Transverse colon (tissue), 4 donors: ENCODE data around the gene IDI2.

Source experiments
- CTCF ChIP-seq, 5 experiments: fragments of 200-600 bp in 3 of 5; fragments of 450-650 bp in 2 of 5; sonication (generic) in 3 of 5; IDR thresholded peaks; 1 replicate in 2 of 5; 2 replicates in 3 of 5; pipeline ENCODE4 v1.5.1; 2016 to 2017; ENCODE audit warnings: antibody characterized with exemption in 5 of 5, inconsistent platforms in 3 of 5, mild to moderate bottlenecking in 2 of 5, moderate library complexity in 1 of 5
- EP300 ChIP-seq: sonication (generic); formaldehyde crosslinking; IDR thresholded peaks from one replicate; pipeline ENCODE4 v1.6.1; 2017; ENCODE audit warnings: antibody characterized with exemption, low read depth
- POLR2A ChIP-seq: fragments of 450-650 bp; IDR thresholded peaks from one replicate; pipeline ENCODE4 v1.6.1; 2016; ENCODE audit warnings: antibody characterized with exemption, mild to moderate bottlenecking, moderate library complexity
- POLR2AphosphoS5 ChIP-seq, 3 donors: sonication (generic); formaldehyde crosslinking; IDR thresholded peaks; one replicate each; pipeline ENCODE4 v1.6.1; 2016; ENCODE audit warnings: antibody characterized with exemption in 3 of 3

DNA sequence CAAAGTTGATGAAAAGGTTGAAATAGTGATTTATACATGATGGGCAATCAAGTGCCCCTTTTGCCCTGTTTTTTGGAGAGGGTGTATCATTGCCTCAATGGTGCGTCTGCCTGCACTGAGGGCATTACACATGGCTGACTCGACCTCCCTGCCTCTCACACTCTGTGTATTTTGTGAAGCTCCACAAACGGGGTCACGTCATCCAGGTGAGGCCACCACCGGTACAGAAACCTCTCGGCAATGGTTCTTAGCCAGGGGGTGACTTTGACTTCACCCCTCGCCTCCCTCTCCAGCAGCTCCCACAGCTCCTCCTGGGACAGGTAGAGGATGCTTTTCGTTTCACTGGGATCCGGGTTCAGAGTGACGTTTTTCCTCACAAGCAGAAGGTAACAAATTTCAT, 6.3 kb downstream of the IDI2 start:
- TF ChIP-seq POLR2AphosphoS5 (IDR thresholded peaks at IDR 0.05) (no peak), CTCF (IDR thresholded peaks at IDR 0.05) (no peak), EP300 (no peak), POLR2A (no peak)
